ENCODE measurements around the gene ZBED4.

ZBED4 gene

DNA sequence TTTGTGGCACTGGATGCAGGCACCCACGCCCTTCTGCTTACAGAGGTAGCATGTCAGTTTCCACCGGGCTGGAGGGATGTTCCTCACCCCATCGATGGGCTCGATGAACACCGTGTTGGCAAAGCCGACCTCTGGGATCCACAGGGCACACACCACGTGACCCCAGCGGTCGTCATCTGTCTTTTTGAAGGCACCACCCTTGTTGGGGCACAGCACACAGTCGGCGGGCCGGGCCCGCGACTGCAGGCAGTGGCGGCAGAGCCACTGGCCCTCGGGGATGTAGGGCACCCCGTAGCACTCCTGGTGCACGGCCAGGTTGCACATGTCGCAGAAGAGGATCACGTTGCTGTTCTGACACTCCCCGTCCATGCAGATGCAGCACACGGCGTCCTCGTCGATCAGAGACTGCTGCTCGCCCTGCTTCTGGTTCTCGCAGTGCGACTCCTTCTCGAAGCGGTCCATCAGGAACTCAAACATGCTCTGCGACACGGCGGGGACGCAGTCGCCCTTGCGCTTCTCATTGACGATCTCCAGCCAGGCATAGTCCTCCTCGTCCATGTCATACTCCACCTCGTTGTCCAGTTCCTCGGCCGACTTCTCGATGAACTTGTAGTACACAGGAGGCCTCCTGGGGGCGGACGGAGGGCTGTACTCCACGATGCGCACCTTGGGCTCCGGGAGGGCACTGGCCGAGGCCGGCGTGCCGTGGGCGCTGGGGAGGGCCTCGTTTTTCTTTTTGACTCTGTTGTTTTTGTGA lies 30.2 kb upstream of the ZBED4 start:
- no peak for DNase-seq
- H3F3A ChIP-seq (ENCODE audit: insufficient read depth, low read length) = no peaks in the 10 kb centered on the region
- H4K20me1 ChIP-seq (ENCODE audit: insufficient read depth, low read length) = peaks cover 52% of the 10 kb centered on the region
- no peaks in the 10 kb centered on the region for H3K27me3 ChIP-seq (replicated peaks; ENCODE audit: insufficient read depth, low read length)
- H3K4me1 ChIP-seq (ENCODE audit: low read length) = peaks cover 7% of the 10 kb centered on the region; the same call in 1 of the 2 replicates
- peaks cover 85% of the 10 kb centered on the region for H3K79me2 ChIP-seq (ENCODE audit: low read length)
- TF ChIP-seq CTCF (IDR thresholded peaks at IDR 0.05; ENCODE audit: low read length) = no peak
- TF ChIP-seq EZH2 (optimal IDR thresholded peaks at IDR 0.05; ENCODE audit: low read depth, low read length) = no peak
- no peak for TF ChIP-seq EZH2phosphoT487 (IDR thresholded peaks at IDR 0.05; ENCODE audit: low read length)
- H3K27ac ChIP-seq (ENCODE audit: low read length) = no peak overlapping the region
- no peaks in the 10 kb centered on the region for H3K9me2 ChIP-seq (replicated peaks; ENCODE audit: insufficient read depth, low read length)
- H3K36me3 ChIP-seq (replicated peaks; ENCODE audit: insufficient read depth, low read length) = peaks cover 11% of the 10 kb centered on the region
- no peak overlapping the region for H3K4me3 ChIP-seq (ENCODE audit: low read length)
- H2AFZ ChIP-seq (ENCODE audit: low read length) = no peak overlapping the region
- no peak overlapping the region for H3K4me2 ChIP-seq (ENCODE audit: low read depth, low read length)
- H3K9me3 ChIP-seq (replicated peaks; ENCODE audit: insufficient read depth, low read length) = no peaks in the 10 kb centered on the region
- no peak overlapping the region for H3K9ac ChIP-seq (ENCODE audit: low read length)

DNA sequence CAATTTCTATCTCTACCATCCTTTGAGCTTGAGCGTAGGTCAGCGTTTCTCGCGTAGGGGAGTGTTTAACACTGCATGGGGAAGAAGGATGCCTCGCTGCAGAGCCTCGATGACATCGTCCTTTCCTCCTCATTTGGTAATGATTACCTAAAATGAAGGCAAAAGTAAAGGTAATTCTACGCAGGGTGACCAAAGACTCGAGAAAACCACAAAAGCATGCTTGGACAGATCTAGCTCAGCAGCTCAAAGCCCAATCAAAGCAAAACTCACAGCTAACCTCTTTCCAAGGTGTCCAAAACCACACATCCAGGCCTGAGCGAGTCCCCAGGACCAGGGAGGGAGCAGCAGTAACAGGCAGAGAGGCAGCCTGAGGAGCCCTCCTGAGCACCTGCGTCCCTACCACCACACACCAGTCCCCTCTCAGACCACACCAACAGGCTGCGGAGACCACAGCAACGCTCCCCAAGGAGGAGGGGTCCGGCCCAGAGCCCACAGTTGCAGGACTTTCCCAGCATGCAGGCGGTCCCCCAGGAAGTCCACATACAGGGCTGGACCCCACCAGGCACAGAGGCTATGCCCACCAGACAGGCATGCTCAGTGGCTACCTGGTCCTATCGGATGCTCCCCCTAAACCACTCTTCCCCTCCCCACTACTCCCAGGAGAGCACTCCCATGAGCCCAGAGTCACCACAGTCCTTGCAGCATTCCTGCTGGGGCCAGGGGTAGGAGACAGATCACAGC lies 29.3 kb upstream of the ZBED4 start:
- TF ChIP-seq EZH2 (optimal IDR thresholded peaks at IDR 0.05; ENCODE audit: low read depth, low read length) (no peak), CTCF (IDR thresholded peaks at IDR 0.05; ENCODE audit: low read length) (no peak), EZH2phosphoT487 (IDR thresholded peaks at IDR 0.05; ENCODE audit: low read length) (no peak)
- Histone ChIP-seq H3K79me2 (ENCODE audit: low read length) (peaks cover 76% of the 10 kb centered on the region), H3K4me2 (ENCODE audit: low read depth, low read length) (no peak overlapping the region; the same call in 1 of the 2 replicates), H3K4me3 (ENCODE audit: low read length) (no peak overlapping the region), H3K36me3 (replicated peaks; ENCODE audit: insufficient read depth, low read length) (peaks cover 11% of the 10 kb centered on the region), H3K4me1 (ENCODE audit: low read length) (peaks cover 7% of the 10 kb centered on the region; the same call in 1 of the 2 replicates), H4K20me1 (ENCODE audit: insufficient read depth, low read length) (peaks cover 52% of the 10 kb centered on the region), H3K9me3 (replicated peaks; ENCODE audit: insufficient read depth, low read length) (no peaks in the 10 kb centered on the region), H3K27me3 (replicated peaks; ENCODE audit: insufficient read depth, low read length) (no peaks in the 10 kb centered on the region), H3K9me2 (replicated peaks; ENCODE audit: insufficient read depth, low read length) (no peaks in the 10 kb centered on the region), H3F3A (ENCODE audit: insufficient read depth, low read length) (no peaks in the 10 kb centered on the region), H3K9ac (ENCODE audit: low read length) (no peak overlapping the region), H3K27ac (ENCODE audit: low read length) (no peak overlapping the region), H2AFZ (ENCODE audit: low read length) (no peak overlapping the region)
- DNase-seq = no peak

GRCh38 chr22:49824936-49825335 lies 28.7 kb upstream of the ZBED4 start:
- Histone ChIP-seq H3K27ac (ENCODE audit: low read length) (no peak overlapping the region), H3F3A (ENCODE audit: insufficient read depth, low read length) (no peaks in the 10 kb centered on the region), H3K79me2 (ENCODE audit: low read length) (peaks cover 70% of the 10 kb centered on the region), H3K9me3 (replicated peaks; ENCODE audit: insufficient read depth, low read length) (no peaks in the 10 kb centered on the region), H3K27me3 (replicated peaks; ENCODE audit: insufficient read depth, low read length) (no peaks in the 10 kb centered on the region), H3K9ac (ENCODE audit: low read length) (no peak overlapping the region), H4K20me1 (ENCODE audit: insufficient read depth, low read length) (peaks cover 52% of the 10 kb centered on the region), H3K9me2 (replicated peaks; ENCODE audit: insufficient read depth, low read length) (no peaks in the 10 kb centered on the region), H3K4me2 (ENCODE audit: low read depth, low read length) (peak overlapping the region; percentile 99; the same call in 1 of the 2 replicates), H3K4me1 (ENCODE audit: low read length) (peaks cover 7% of the 10 kb centered on the region; the same call in 1 of the 2 replicates), H3K4me3 (ENCODE audit: low read length) (no peak overlapping the region), H3K36me3 (replicated peaks; ENCODE audit: insufficient read depth, low read length) (peaks cover 11% of the 10 kb centered on the region), H2AFZ (ENCODE audit: low read length) (no peak overlapping the region)
- TF ChIP-seq EZH2 (optimal IDR thresholded peaks at IDR 0.05; ENCODE audit: low read depth, low read length) (no peak), EZH2phosphoT487 (IDR thresholded peaks at IDR 0.05; ENCODE audit: low read length) (no peak), CTCF (IDR thresholded peaks at IDR 0.05; ENCODE audit: low read length) (no peak)
- no peak for DNase-seq
